Thymus (tissue), 11 donors: ENCODE measurements around the gene KCNK4. TPM values are rescaled to one million over a fixed set of nuclear protein-coding genes. Genes with fewer than 3 reads are reported as not detected.

Source experiments
- DNase-seq, 9 donors: peaks; one replicate each; pipeline ENCODE4 v3.0.0-alpha.2; 2013; ENCODE audit warnings: low spot score in 9 of 9, low read depth in 6 of 9, missing footprints in 1 of 9
- H3K27ac ChIP-seq, 2 donors: one replicate each; pipeline ENCODE4 v1.5.1; 2013; ENCODE audit warnings: control low read depth in 1 of 2, low read depth in 1 of 2, low read length in 1 of 2, mild to moderate bottlenecking in 1 of 2, moderate library complexity in 1 of 2
- H3K27me3 ChIP-seq, 2 donors: one replicate each; pipeline ENCODE4 v1.5.1; 2013; ENCODE audit warnings: low read length in 1 of 2; ENCODE audit not compliant: control insufficient read depth in 2 of 2, insufficient read depth in 1 of 2
- H3K36me3 ChIP-seq, 2 donors: one replicate each; pipeline ENCODE4 v1.5.1; 2013; ENCODE audit warnings: low read length in 1 of 2, mild to moderate bottlenecking in 1 of 2, moderate library complexity in 1 of 2; ENCODE audit not compliant: control insufficient read depth in 2 of 2, insufficient read depth in 2 of 2
- H3K4me1 ChIP-seq, 2 donors: one replicate each; pipeline ENCODE4 v1.5.1; 2013; ENCODE audit warnings: low read length in 2 of 2; ENCODE audit not compliant: control insufficient read depth in 2 of 2, insufficient read depth in 2 of 2
- H3K4me3 ChIP-seq, 2 donors: one replicate each; pipeline ENCODE4 v1.5.1; 2013; ENCODE audit warnings: low read length in 2 of 2, control low read depth in 1 of 2, mild to moderate bottlenecking in 1 of 2
- H3K9me3 ChIP-seq, 2 donors: one replicate each; pipeline ENCODE4 v1.5.1; 2013; ENCODE audit warnings: low read length in 1 of 2, mild to moderate bottlenecking in 1 of 2; ENCODE audit not compliant: control insufficient read depth in 2 of 2, insufficient read depth in 1 of 2
- WGBS: extraction: QIAGEN DNeasy Blood & Tissue Kit; methylation state at CpG from one replicate; pipeline ENCODE4 v1.1.7; 2013; 5-methylcytosine and 5-hydroxymethylcytosine counted together
- polyA plus RNA-seq: library from polyadenylated mRNA; stranded (reverse); fragments of 200-250 nt; gene quantifications from one replicate; pipeline ENCODE4 v1.2.3, GENCODE V29; 2013
- total RNA-seq: library from RNA; stranded (reverse); fragments of 120-200 nt; gene quantifications from one replicate; pipeline ENCODE4 v1.2.4, GENCODE V29; 2013
- donor health status: healthy.

The KCNK4 gene
- total and polyA plus RNA-seq, 2 donors: not detected

GRCh38 chr11:64246871-64247728 lies 44.0 kb upstream of the KCNK4 start, which contains the start of gene PPP1R14B:
Gene PPP1R14B (minus strand): TSS chr11:64246943. CDS start chr11:64246673, 270 bp downstream.
- H3K27me3 ChIP-seq: peaks cover 4 to 34% of the 10 kb centered on the region in 2 donors
- H3K4me1 ChIP-seq: peaks cover 33 to 79% of the 10 kb centered on the region in 2 donors
- peak in 4 of 9 donors; percentile 57 to 80 (median 62) for DNase-seq
- peaks cover 0 to 19% of the 10 kb centered on the region in 2 donors for H3K36me3 ChIP-seq
- H3K27ac ChIP-seq: peak within 1 kb of the TSS; percentile 79 to 86
- WGBS: 3% methylated on average over 74 of the region's 74 CpGs
- H3K9me3 ChIP-seq: peaks cover 0 to 12% of the 10 kb centered on the region in 2 donors
- H3K4me3 ChIP-seq: peak within 1 kb of the TSS; percentile 64 to 74

GRCh38 chr11:64247729-64248531 lies 43.2 kb upstream of the KCNK4 start:
- Histone ChIP-seq H3K27me3 (peaks cover 4 to 34% of the 10 kb centered on the region in 2 donors), H3K4me1 (peaks cover 31 to 79% of the 10 kb centered on the region in 2 donors), H3K4me3 (peak overlapping the region; percentile 61 to 74), H3K27ac (no peak overlapping the region), H3K9me3 (peaks cover 0 to 12% of the 10 kb centered on the region in 2 donors), H3K36me3 (peaks cover 0 to 19% of the 10 kb centered on the region in 2 donors)
- DNase-seq: no peak
- WGBS: 75% methylated on average over 31 of the region's 31 CpGs

DNA sequence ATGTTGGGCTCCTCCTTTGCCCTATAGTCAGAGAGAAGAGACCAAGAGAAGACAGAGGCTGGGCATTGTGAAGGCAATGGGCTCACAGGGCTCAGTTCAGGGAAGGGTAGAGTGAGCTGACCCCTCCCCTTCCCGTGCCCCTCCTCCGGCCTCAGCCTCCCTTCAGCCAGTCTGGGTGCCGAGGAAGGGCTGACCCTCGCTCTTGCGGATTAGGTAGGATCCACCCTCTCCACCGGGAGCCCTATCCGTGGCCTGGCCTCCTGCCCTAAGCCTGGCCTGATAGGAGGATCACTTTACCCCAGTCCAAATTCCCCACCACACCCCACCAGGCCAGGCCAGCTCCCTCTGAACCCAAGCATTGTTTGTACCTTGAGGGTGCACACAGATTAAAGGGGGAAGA lies 42.5 kb upstream of the KCNK4 start:
- H3K4me3 ChIP-seq: no peak overlapping the region
- H3K27me3 ChIP-seq: peaks cover 4 to 34% of the 10 kb centered on the region in 2 donors
- H3K27ac ChIP-seq: no peak overlapping the region
- no peak for DNase-seq
- WGBS: 93% methylated on average over 7 of the region's 7 CpGs
- peaks cover 0 to 12% of the 10 kb centered on the region in 2 donors for H3K9me3 ChIP-seq
- H3K36me3 ChIP-seq: peaks cover 0 to 14% of the 10 kb centered on the region in 2 donors
- peaks cover 31 to 74% of the 10 kb centered on the region in 2 donors for H3K4me1 ChIP-seq

DNA sequence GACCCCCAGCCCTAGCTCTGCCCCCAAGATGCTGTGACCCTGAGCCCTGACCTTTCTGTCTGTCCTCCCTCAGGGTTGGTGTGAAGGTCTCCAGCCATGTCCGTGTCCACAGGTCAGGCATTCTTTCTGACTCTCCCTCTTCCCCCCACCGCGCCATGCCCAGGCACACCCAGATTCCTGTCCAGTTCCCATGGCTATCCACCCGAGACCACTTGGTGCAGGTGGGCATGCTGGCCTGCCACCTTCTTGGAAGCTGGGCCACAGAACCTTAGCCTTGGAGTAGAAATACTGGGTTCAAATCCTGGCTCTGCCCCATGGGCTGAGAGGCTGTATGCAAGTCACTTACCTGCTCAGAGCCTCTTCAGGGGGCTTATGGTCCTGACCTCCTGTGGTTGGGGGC lies 42.1 kb upstream of the KCNK4 start:
- H3K36me3 ChIP-seq: peaks cover 0 to 10% of the 10 kb centered on the region in 2 donors
- no peak overlapping the region for H3K27ac ChIP-seq
- H3K9me3 ChIP-seq: peaks cover 0 to 12% of the 10 kb centered on the region in 2 donors
- H3K4me1 ChIP-seq: peaks cover 31 to 69% of the 10 kb centered on the region in 2 donors
- no peak overlapping the region for H3K4me3 ChIP-seq
- no peak for DNase-seq
- 100% methylated on average over 4 of the region's 4 CpGs for WGBS
- H3K27me3 ChIP-seq: peaks cover 4 to 34% of the 10 kb centered on the region in 2 donors

DNA sequence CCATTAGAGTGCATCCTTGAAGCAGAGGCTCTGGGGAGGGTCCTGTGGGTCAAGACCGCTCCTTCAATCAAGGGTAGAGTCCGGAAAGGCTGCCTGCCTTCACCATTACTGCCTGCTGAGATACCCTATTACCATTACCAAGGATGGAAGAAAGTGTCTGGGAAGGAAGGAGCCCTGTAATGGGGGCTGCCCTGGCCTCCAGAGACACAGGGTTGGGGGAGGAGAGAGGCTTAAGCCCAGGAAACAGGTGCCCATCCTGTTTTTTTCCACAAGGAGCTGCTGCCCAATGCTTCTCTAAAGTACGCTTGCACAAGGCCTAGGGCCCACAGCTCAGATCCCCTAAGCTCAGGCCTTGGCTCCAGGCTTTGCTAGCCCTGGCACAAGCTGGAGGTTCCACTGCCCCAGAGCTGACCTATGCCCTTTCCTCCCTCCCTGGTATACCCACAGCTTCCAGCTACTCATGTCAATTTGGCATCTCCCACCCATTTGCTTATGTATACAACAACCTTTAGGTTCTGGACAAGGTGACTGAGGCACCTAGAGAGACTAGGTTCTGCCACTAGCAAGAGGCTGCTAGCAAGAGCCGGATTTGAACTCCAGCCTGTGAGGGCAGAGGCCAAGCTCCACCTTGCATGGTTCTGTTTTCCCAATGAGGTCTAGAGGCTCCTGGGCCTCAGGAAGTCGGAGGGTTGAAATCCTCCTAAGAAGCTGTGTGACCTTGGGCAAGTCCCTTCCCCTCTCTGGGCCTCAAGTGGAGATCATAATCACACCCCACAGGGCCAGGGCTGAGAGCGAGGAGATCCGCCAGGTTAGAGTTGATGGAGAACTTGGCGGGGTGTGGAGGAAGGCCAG lies 41.3 kb upstream of the KCNK4 start:
- Histone ChIP-seq H3K9me3 (peaks cover 0 to 12% of the 10 kb centered on the region in 2 donors), H3K4me1 (peaks cover 29 to 62% of the 10 kb centered on the region in 2 donors), H3K27ac (no peak overlapping the region), H3K27me3 (peaks cover 4 to 34% of the 10 kb centered on the region in 2 donors), H3K4me3 (no peak overlapping the region), H3K36me3 (peaks cover 4 to 7% of the 10 kb centered on the region in 2 donors)
- DNase-seq: no peak
- WGBS: 96% methylated on average over 8 of the region's 8 CpGs

- H3K4me3 ChIP-seq: peak overlapping the region; percentile 45 to 77
- H3K27me3 ChIP-seq: peaks cover 4 to 34% of the 10 kb centered on the region in 2 donors
- H3K4me1 ChIP-seq: peaks cover 23 to 54% of the 10 kb centered on the region in 2 donors
- WGBS: 27% methylated on average over 13 of the region's 13 CpGs
- H3K27ac ChIP-seq: no peak overlapping the region
- no peak for DNase-seq
- H3K9me3 ChIP-seq: peaks cover 0 to 8% of the 10 kb centered on the region in 2 donors
- H3K36me3 ChIP-seq: peaks cover 9 to 11% of the 10 kb centered on the region in 2 donors
These were observed 40.6 kb upstream of the KCNK4 start for GRCh38 chr11:64250415-64251015.

- H3K36me3 ChIP-seq: peaks cover 12 to 18% of the 10 kb centered on the region in 2 donors
- peaks cover 18 to 49% of the 10 kb centered on the region in 2 donors for H3K4me1 ChIP-seq
- no peak within 1 kb of the TSS for H3K27ac ChIP-seq
- peaks cover 0 to 8% of the 10 kb centered on the region in 2 donors for H3K9me3 ChIP-seq
- H3K27me3 ChIP-seq: peaks cover 4 to 34% of the 10 kb centered on the region in 2 donors
- WGBS: under 1% methylated on average over 75 of the region's 75 CpGs
- peak in 2 of 9 donors; percentile 54 to 58 for DNase-seq
- peak within 1 kb of the TSS; percentile 52 to 77 for H3K4me3 ChIP-seq
These were observed 39.9 kb upstream of the KCNK4 start, which contains the start of gene PLCB3 for GRCh38 chr11:64251016-64251752. Gene PLCB3 (plus strand): TSS chr11:64251530. CDS start chr11:64251650, 120 bp downstream.
